Endothelial cell of umbilical vein (primary cell): Measurements from ENCODE around the gene ZNF8. TPM values are rescaled to one million over a fixed set of nuclear protein-coding genes. Genes with fewer than 3 reads are reported as not detected.

Experiments
- BruUV-seq: library from RNA; stranded (reverse); fragments of 400-500 nt; replicated peaks from 2 replicates; lab custom pipeline; 2021; lab: Mats Ljungman, UMichigan
- CTCF ChIA-PET: fragments of 300-600, 350-600 bp; sonication (Branson Sonifier 250); formaldehyde crosslinking; loops from one replicate; lab custom pipeline; 2021; ENCODE audit warnings: antibody characterized with exemption, inconsistent platforms; lab: Charles Lee
- POLR2A ChIA-PET: fragments of 300-600, 350-600 bp; sonication (Branson Sonifier 250); formaldehyde crosslinking; loops from one replicate; lab custom pipeline; 2021; ENCODE audit warnings: antibody characterized with exemption, inconsistent platforms; lab: Charles Lee
- DNase-seq: peaks from one replicate; pipeline ENCODE4 v3.0.0-alpha.2; 2011; ENCODE audit warnings: low read depth, low spot score
- FAIRE-seq: peaks from 2 replicates; lab custom pipeline; 2011; peaks lifted over from hg19 to GRCh38; lab: Jason Lieb, UNC
- H2AFZ ChIP-seq: 2 replicates; pipeline ENCODE4 v1.6.0; 2012; ENCODE audit warnings: low read depth, low read length, control low read depth, inconsistent platforms
- H3K27ac ChIP-seq: 2 replicates; pipeline ENCODE4 v1.5.1; 2011; ENCODE audit warnings: low read depth, mild to moderate bottlenecking, control low read depth, low read length, moderate library complexity; ENCODE audit not compliant: insufficient read depth
- H3K27me3 ChIP-seq, 2 experiments: 2 replicates each; pipeline versions ENCODE4 v1.6.0 to v1.6.1; 2011; ENCODE audit warnings: low read length in 2 of 2, mixed read lengths in 1 of 2; ENCODE audit not compliant: control insufficient read depth in 2 of 2, insufficient read depth in 2 of 2
- H3K36me3 ChIP-seq, 2 experiments: 2 replicates in 1 of 2; 3 replicates in 1 of 2; pipeline ENCODE4 v1.5.1; 2011; ENCODE audit warnings: low read length in 2 of 2, mild to moderate bottlenecking in 1 of 2, moderate library complexity in 1 of 2; ENCODE audit not compliant: control insufficient read depth in 2 of 2, insufficient read depth in 2 of 2; ENCODE audit errors: extremely low read depth in 1 of 2
- H3K4me1 ChIP-seq: 3 replicates; pipeline ENCODE4 v1.5.1; 2011; ENCODE audit warnings: mild to moderate bottlenecking, low read length; ENCODE audit not compliant: control insufficient read depth, insufficient read depth; ENCODE audit errors: extremely low read depth
- H3K4me2 ChIP-seq: 2 replicates; pipeline ENCODE4 v1.6.1; 2011; ENCODE audit warnings: low read length, control low read depth, mixed read lengths; ENCODE audit not compliant: insufficient read depth
- H3K4me3 ChIP-seq, 3 experiments: fragments of 200-600 bp in 1 of 3; sonication (generic), shearing (Covaris generic) in 1 of 3; replicated peaks in 1 of 3; 2 replicates each; pipeline ENCODE4 v1.5.1; 2011 to 2016; ENCODE audit warnings: control low read depth in 3 of 3, low read length in 3 of 3, mild to moderate bottlenecking in 2 of 3, inconsistent platforms in 1 of 3, low read depth in 1 of 3, moderate library complexity in 1 of 3; ENCODE audit not compliant: insufficient read depth in 1 of 3
- H3K79me2 ChIP-seq: 2 replicates; pipeline ENCODE4 v1.6.0; 2012; ENCODE audit warnings: low read length, inconsistent platforms; ENCODE audit not compliant: control insufficient read depth, insufficient read depth
- H3K9ac ChIP-seq: replicated peaks from 2 replicates; pipeline ENCODE3; 2011; ENCODE audit warnings: low read length, control low read depth; ENCODE audit not compliant: insufficient read depth; ENCODE audit errors: extremely low read depth
- H3K9me1 ChIP-seq: replicated peaks from 3 replicates; pipeline ENCODE4 v1.6.0; 2011; ENCODE audit warnings: mild to moderate bottlenecking, low read length; ENCODE audit not compliant: control insufficient read depth, insufficient read depth; ENCODE audit errors: extremely low read depth
- H3K9me3 ChIP-seq: replicated peaks from 2 replicates; pipeline ENCODE4 v1.5.1; 2012; ENCODE audit warnings: low read length, inconsistent platforms; ENCODE audit not compliant: control insufficient read depth, insufficient read depth
- H4K20me1 ChIP-seq: replicated peaks from 2 replicates; pipeline ENCODE3; 2011; ENCODE audit warnings: mild to moderate bottlenecking, low read length; ENCODE audit not compliant: control insufficient read depth, insufficient read depth; ENCODE audit errors: extremely low read depth
- CTCF ChIP-seq, 2 donors: IDR thresholded peaks; 1 replicate in 1 of 2; 2 replicates in 1 of 2; pipeline ENCODE4 v1.5.1; 2011; ENCODE audit warnings: low read length in 2 of 2, mild to moderate bottlenecking in 2 of 2, moderate library complexity in 2 of 2, control low read depth in 1 of 2, inconsistent platforms in 1 of 2, low read depth in 1 of 2; ENCODE audit not compliant: insufficient read depth in 1 of 2; ENCODE audit errors: extremely low read depth in 1 of 2
- EZH2 ChIP-seq: IDR thresholded peaks from 2 replicates; pipeline ENCODE4 v1.6.1; 2012; ENCODE audit warnings: borderline replicate concordance, low read depth, mild to moderate bottlenecking, moderate library complexity, low read length, inconsistent platforms; ENCODE audit not compliant: severe bottlenecking
- FOS ChIP-seq: IDR thresholded peaks from 2 replicates; pipeline ENCODE4 v1.6.1; 2011; ENCODE audit warnings: mild to moderate bottlenecking, low read length, moderate library complexity, borderline replicate concordance; ENCODE audit not compliant: insufficient read depth
- GATA2 ChIP-seq: IDR thresholded peaks from 2 replicates; pipeline ENCODE4 v1.7.0; 2011; ENCODE audit warnings: low read depth, mild to moderate bottlenecking, moderate library complexity, mixed read lengths, low read length; ENCODE audit not compliant: insufficient read length, insufficient read depth
- JUN ChIP-seq: IDR thresholded peaks from 2 replicates; pipeline ENCODE4 v1.6.1; 2011; ENCODE audit warnings: borderline replicate concordance, low read depth; ENCODE audit not compliant: insufficient read length, insufficient read depth
- MAX ChIP-seq: IDR thresholded peaks from 2 replicates; pipeline ENCODE4 v1.6.1; 2011; ENCODE audit not compliant: insufficient read depth, insufficient read length
- MYC ChIP-seq: IDR thresholded peaks from one replicate; pipeline ENCODE4 v1.6.1; 2011; ENCODE audit warnings: mild to moderate bottlenecking, low read depth, low read length
- POLR2A ChIP-seq: IDR thresholded peaks from 2 replicates; pipeline ENCODE4 v1.6.1; 2012; ENCODE audit warnings: low read depth, mild to moderate bottlenecking, control low read depth, low read length
- POLR2AphosphoS5 ChIP-seq: IDR thresholded peaks from 2 replicates; pipeline ENCODE4 v1.6.1; 2012; ENCODE audit warnings: low read depth, mild to moderate bottlenecking, control low read depth, low read length, moderate library complexity; ENCODE audit not compliant: insufficient read depth
- dilution Hi-C: fragments of 300-500 bp; cut with MboI; formaldehyde crosslinking; loops from one replicate; pipeline ENCODE4 v1.15.0; 2019; ENCODE audit warnings: low sequenced_read_pairs; ENCODE audit not compliant: extremely low pct_ligation_motif_present
- intact Hi-C: fragments of 100-400 bp; cut with micrococcal nuclease; formaldehyde crosslinking; loops from one replicate; pipeline ENCODE4 v1.10.0; 2022
- polyA plus RNA-seq, 4 experiments: library from polyadenylated mRNA; depleted of rRNA in 3 of 4; stranded (reverse) in 3 of 4; unstranded in 1 of 4; fragments of >200 nt; gene quantifications; 2 replicates each; pipeline versions ENCODE4 v1.2.1 to v1.2.3, GENCODE V29; 2011 to 2012; ENCODE audit warnings: missing spikeins in 1 of 4
- total RNA-seq: library from RNA; stranded (reverse); gene quantifications from 2 replicates; pipeline ENCODE4 v1.2.3, GENCODE V29; 2021

Gene ZNF8
- total and polyA plus RNA-seq, 2 donors (not counting 3 experiments of a cell fraction or from before 2014, with no cell fraction given) = 4.0 to 6.8 TPM

- Histone ChIP-seq H3K79me2 (peaks cover 22% of the 10 kb centered on the region), H3K9me3 (peaks cover under 1% of the 10 kb centered on the region), H3K4me2 (no peak overlapping the region), H3K9me1 (no peaks in the 10 kb centered on the region), H3K36me3 (no peaks in the 10 kb centered on the region), H4K20me1 (no peaks in the 10 kb centered on the region), H3K4me1 (peaks cover 8% of the 10 kb centered on the region), H3K4me3 (no peak overlapping the region), H3K9ac (no peak overlapping the region), H2AFZ (no peak overlapping the region), H3K27ac (no peak overlapping the region), H3K27me3 (no peaks in the 10 kb centered on the region)
- CTCF ChIA-PET = no interaction called here
- DNase-seq = no peak
- POLR2A ChIA-PET = no interaction called here
- dilution Hi-C loops (no loop called here), intact Hi-C loops (no loop called here)
- FAIRE-seq = no peak
- BruUV-seq = no TSS peak
- TF ChIP-seq JUN = no peak
- no peak for TF ChIP-seq MYC
Measured at GRCh38 chr19:58277197-58277596, 1.6 kb upstream of the ZNF8 start.

- H3K4me3 ChIP-seq = peak overlapping the region; percentile 67 to 72 (median 70)
- no peak for FAIRE-seq
- no peaks in the 10 kb centered on the region for H4K20me1 ChIP-seq
- BruUV-seq = TSS peak; percentile 38
- peaks cover 8% of the 10 kb centered on the region for H3K4me1 ChIP-seq
- POLR2A ChIA-PET = interaction anchor here (1.0 kb wide), 1 partner anchor 27 kb away, joined by 3 read pairs; the partner anchor contains the start of gene ERVK3-1
- no peaks in the 10 kb centered on the region for H3K36me3 ChIP-seq
- no peak for TF ChIP-seq GATA2
- no peak for TF ChIP-seq CTCF (IDR thresholded peaks at IDR 0.05; ENCODE audit: extremely low read depth in 1 of 2, insufficient read depth in 1 of 2, low read depth in 1 of 2, low read length in 2 of 2)
- no peak for TF ChIP-seq POLR2A
- TF ChIP-seq FOS = no peak
- no peak for TF ChIP-seq MAX
- no peak for TF ChIP-seq JUN
- no peak for TF ChIP-seq MYC
- no peak for TF ChIP-seq POLR2AphosphoS5
- no peak for TF ChIP-seq EZH2
- dilution Hi-C loops = no loop called here
- peak overlapping the region; percentile 50 for H3K4me2 ChIP-seq
- DNase-seq = no peak
- H3K9ac ChIP-seq = peak overlapping the region; percentile 82
- intact Hi-C loops = loop anchor here (1.0 to 2.0 kb wide), 5 partner anchors 49 to 295 kb away; partner anchors contain the start of genes MZF1, ZNF497, ZNF544 and ZSCAN22
- H3K27me3 ChIP-seq = no peaks in the 10 kb centered on the region
- CTCF ChIA-PET = interaction anchor here (0.6 to 1.0 kb wide), 2 partner anchors 59 to 236 kb away, joined by 3 read pairs; no protein-coding TSS in a partner anchor
- H3K9me3 ChIP-seq = no peaks in the 10 kb centered on the region
- no peaks in the 10 kb centered on the region for H3K9me1 ChIP-seq
- H2AFZ ChIP-seq = peak overlapping the region; percentile 80
- H3K79me2 ChIP-seq = peaks cover 25% of the 10 kb centered on the region
- peak overlapping the region; percentile 54 for H3K27ac ChIP-seq
Measured at GRCh38 chr19:58277748-58278540, 811 bp upstream of the ZNF8 start.
